GM11168 (cell line): Measurements from ENCODE around the gene ZMYND8.
"Not testable (repeated sequence)": the region's sequence is repeated elsewhere in the genome, so short reads cannot be mapped to it uniquely, and the experiment has no call there.

Experiments
- in situ Hi-C: fragments of 300-500 bp; cut with MboI; formaldehyde crosslinking; loops from one replicate; pipeline ENCODE4 v1.12.0; 2022; ENCODE audit warnings: low sequenced_read_pairs; ENCODE audit not compliant: unreplicated experiment

The ZMYND8 gene

DNA sequence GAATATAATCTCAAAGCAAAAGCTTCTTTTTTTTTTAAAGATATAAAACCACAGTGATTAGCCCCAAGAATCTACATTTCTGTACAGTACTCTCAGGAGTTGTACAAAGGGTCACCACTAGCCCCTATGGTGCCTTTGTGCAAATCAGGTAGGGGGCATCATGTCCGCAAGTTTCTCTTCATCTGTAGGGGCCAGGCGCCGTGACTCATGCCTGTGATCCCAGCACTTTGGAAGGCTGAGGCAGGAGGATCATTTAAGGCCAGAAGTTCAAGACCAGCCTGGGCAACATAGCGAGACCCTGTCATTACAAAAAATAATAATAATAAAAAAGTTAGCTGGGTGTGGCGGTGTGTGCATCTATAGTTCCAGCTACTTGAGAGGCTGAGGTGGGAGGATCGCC is 63.9 kb downstream of the ZMYND8 start:
- in situ Hi-C loops, result no loop called here

DNA sequence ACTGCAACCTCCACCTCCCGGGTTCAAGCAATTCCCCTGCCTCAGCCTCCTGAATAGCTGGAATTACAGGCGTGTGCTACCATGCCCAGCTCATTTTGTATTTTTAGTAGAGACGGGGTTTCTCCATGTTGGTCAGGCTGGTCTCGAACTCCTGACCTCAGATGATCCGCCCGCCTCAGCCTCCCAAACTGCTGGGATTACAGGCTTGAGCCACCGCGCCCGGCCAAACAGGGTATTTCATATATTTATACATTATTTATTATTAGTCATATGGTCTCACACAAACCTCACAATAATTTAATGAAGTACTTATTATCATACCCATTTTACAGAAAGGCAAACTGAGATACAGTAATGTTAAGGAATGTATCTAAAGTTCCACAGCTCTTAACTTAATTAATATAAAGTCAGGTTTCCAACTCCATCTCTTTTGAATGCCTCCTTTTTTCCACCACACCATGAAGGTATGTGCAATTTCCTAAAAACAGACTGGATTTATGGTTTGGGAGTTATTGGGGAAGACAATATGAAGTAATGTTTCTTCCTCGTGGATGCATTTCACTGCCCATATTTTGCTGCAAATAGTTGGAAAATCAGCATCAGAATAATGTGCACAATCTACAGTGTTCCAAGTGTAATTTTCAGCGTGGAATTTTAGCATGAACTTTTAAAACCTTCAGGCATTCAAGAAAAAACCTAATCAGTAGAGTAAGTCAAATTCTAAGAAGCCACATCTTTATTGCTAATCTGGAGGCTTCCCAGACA is 65.7 kb downstream of the ZMYND8 start:
- in situ Hi-C loops, result no loop called here

DNA sequence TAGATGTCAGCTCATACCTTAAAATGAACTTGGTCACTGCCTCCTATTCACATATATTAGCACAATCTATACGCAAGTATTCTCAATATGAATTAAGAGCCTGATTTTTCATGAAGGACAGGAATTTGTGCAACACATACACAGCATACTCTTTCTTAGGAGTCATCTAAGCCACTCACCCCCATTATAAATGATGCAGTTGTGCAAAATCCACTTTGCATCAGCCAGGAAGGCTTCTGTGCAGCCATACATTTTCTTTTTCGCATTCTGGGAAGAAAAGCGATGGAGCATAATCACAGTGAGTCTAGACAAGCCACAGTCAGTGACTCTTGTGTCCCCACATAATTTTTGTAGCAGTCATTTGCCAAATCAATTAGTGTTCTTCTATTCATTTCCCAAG is 66.5 kb downstream of the ZMYND8 start:
- in situ Hi-C loops, result no loop called here

DNA sequence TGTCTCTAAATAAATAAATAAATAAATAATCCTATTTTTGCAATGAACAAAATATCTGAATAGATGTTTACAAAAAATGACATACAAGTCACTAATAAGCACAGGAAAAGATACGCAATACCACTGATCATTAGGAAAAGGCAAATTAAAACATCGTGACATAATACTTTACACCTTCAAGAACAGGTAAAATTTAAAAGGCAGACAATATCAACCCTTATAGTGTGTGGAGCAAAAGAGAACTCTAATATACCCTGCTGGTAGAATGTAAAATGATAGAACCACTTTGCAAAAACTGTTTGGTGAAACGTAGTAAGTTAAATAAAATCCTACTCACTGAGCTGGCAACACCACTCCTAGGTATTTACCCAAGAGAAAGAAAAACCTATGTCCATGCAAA is 67.4 kb downstream of the ZMYND8 start:
- in situ Hi-C loops, result no loop called here

DNA sequence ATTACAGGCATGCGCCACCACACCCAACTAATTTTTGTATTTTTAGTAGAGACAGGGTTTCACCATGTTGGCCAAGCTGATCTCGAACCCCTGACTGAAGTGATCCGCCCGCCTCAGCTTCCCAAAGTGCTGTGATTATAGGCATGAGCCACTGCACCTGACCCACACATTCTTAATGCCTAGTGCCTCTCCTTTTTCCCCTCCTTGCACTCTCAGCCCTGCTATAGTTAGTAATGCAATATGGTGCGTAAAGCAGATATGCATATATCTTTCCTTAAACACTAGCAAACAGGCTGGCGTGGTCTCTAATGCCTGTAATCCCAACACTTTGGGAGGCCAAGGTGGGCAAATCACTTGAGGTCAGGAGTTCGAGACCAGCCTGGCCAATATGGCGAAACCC is 68.0 kb downstream of the ZMYND8 start:
- in situ Hi-C loops, result not testable (repeated sequence)

DNA sequence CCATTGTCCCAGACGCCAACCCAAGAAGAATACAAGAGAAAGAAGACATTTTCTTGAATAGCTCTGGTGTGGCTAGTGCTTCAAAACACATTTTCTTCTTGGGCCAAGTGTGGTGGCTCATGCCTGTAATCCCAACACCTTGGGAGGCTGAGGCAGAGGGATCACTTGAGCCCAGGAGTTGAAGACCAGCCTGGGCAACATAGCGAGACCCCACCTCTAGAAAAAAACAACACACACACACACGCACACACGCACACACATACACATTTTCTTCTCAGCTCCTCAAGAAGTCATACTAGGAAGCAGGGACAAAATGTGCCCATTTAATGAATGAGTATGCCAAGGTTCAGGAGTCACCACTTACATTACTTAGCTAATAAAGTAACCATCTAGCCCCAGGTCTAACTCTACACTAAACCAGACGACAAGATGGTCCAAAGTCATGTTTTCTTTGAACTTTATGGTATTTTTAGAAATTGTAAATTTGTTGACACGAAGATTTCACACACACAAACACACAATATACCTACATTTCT is 68.8 kb downstream of the ZMYND8 start:
- in situ Hi-C loops, result no loop called here

DNA sequence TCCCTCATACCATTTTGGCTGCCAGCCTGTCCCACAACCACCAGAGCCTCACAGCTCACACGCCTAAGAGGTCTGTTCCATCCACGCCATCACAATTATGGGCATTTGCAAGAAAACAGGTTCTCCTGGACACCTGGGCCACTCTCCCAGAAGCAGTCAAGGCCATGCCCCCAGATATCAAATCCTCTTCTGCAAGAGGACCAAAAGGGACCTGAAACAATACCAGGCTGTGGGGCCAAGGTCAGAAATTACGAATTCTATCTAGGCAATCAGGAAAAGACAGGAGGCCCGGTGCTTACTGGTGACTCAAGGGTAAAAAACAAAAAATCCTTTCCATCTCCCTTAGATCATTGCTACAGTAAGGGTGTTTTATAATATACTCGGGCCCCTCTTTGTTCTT is 69.8 kb downstream of the ZMYND8 start:
- in situ Hi-C loops, result no loop called here

DNA sequence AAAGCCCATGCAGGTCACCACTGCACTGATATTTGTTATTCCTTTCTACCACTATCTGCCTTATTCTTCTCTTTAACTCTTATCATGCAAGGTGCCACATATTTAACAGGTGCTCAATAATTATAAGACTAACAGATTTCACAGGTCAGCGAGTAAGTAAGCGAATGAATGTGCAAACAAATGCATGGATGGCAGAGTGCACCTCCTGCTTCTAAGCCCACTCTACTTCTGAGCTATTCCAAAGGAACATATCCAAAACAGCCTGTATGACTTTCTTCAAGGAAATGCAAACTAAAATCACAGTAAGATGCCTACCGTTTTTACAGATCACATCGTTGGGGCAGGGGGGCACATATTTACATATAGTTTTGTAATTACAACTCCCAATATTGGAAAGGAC is 71.3 kb downstream of the ZMYND8 start:
- in situ Hi-C loops, result no loop called here

DNA sequence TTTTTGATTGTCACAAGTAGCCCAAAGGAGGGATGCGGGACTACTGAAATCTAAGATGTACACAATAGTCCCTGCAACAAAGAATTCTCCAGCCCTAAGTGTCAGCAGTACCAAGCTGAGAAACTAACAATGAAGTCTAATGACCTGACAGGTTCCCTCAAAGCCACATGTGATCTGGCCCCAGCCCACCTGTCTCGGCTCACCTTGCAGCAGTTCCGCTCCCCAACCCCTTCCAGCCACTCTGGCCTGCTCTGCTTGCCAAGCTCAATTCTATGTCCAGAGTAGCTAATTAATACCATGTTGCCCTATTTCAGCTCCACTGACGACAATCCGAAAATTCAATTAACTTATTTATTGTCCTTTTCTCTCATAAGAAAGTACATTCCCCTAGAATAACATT is 72.1 kb downstream of the ZMYND8 start:
- in situ Hi-C loops, result no loop called here

DNA sequence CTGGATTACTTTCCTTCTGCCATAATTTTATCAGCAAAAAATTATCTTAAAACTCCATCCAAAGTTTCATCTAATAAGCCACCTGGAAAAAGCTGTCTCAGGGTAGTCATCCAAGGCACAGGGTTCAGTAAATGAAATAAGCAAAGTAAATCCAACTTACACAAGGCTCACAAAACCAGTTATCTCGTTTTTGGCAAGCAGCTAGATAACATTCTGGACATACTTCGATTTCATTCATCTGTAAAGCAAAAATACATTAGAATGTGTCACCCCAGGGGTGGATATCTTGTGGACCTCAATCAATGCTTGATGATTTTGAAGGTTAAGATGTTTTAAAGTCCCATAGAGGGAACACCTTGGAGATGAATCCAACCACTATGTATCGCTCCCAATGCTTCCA is 73.1 kb downstream of the ZMYND8 start:
- in situ Hi-C loops, result no loop called here

DNA sequence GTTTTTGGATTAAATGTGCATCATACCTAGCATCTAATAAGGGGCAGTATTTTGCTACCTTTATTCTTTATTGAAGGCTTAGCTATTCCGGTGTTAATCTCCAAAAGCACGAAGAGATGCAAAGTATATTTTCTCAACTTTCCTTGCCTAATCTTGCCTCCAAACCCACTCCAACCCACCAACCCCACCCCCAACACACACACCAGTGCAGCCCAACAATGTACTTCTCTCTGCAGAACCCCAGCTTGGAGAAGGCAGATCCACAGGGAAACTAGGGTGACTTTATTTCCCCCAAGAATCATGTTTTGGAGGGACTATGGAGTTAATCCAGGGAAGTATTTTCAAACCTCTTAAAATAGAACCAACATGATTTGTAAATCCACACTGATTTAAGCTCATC is 73.6 kb downstream of the ZMYND8 start:
- in situ Hi-C loops, result no loop called here

DNA sequence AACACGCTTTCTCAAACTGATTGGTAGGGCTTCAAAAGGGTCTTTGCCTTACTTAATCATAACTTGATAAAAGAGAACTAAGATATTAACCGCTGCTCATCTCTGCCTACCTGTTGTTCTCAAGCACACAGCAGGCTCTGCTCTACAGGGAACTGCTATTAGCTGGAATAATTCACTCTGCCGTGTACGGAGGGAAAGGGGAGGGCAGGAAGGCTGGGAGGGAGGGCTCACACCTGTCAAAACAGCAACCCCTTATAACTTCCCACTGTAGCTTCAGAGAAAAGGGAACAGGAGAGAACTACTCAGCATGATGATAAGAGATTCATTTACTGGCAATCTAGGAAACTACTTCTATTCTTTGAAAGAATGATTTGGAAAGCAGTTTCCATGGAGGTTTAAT is 75.1 kb downstream of the ZMYND8 start:
- in situ Hi-C loops, result no loop called here

DNA sequence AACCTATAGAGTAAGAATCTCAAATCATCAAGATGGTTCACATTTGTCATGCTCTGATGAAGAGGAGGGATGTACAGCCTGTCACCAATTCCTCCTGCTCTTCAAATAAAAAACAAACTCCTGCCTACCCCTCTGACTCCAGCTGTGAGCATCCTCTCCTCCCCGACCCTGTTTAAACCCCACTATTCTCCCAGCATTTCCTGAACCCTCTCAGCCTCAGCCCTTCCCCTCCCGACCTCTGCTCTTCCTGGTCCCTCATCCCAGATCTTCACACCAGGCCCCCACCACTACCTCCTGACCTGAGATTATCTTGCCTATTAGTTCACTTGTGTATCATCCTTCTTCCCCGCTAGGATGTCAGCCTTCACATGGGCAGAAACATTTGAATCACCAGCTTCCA is 75.8 kb downstream of the ZMYND8 start:
- in situ Hi-C loops, result no loop called here

DNA sequence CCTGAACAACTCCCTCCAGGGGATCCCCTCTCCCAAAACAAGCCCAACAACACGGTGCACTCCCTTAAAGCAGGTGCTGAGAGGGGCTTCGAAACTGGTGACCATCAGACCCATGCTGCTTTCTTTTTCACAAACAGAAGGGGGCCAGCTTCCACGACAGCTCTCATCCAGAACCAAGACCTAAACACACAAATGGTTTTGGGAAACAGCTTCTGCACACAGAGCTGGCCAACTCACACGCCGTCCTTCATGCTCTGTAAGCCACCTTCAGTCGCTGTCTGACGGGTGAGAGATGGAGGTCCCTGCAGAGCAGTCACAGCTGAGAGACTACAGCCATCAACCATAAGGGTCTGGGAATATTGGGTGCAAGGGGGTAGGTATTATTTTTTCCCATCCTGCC is 76.3 kb downstream of the ZMYND8 start:
- in situ Hi-C loops, result no loop called here

DNA sequence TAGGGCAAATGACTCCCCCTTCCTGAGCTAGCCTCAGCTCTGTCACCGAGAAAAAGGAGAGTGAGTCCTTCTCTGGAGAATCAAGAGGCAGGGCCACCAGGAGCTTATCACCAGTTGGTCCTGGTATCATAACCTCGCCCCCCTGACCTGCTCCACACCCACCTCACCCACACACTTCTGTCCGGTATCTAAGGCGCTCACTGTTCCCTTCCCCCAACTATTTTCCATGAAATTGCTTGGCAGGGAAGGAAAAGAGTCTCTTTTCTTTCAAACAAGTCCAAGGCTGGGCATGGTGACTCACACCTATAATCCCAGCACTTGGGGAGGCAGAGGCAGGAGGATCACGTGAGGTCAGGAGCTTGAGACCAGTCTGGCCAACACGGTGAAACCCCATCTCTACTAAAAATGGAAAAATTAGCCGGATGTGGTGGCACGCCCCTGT is 77.6 kb downstream of the ZMYND8 start:
- in situ Hi-C loops, result no loop called here

DNA sequence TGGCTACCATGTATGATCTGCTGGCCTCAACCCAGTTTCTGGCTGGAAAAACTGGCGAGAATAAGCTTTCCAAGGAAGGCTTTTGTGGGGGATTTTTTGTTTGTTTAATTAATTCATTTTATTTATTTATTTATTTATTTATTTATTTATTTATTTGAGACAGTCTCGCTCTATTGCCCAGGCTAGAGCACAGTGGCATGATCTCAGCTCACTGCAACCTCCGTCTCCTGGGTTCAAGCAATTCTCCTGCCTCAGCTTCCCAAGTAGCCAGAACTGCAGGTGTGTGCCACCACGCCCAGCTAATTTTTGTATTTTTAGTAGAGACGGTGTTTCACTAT is 79.0 kb downstream of the ZMYND8 start:
- in situ Hi-C loops, result not testable (repeated sequence)

DNA sequence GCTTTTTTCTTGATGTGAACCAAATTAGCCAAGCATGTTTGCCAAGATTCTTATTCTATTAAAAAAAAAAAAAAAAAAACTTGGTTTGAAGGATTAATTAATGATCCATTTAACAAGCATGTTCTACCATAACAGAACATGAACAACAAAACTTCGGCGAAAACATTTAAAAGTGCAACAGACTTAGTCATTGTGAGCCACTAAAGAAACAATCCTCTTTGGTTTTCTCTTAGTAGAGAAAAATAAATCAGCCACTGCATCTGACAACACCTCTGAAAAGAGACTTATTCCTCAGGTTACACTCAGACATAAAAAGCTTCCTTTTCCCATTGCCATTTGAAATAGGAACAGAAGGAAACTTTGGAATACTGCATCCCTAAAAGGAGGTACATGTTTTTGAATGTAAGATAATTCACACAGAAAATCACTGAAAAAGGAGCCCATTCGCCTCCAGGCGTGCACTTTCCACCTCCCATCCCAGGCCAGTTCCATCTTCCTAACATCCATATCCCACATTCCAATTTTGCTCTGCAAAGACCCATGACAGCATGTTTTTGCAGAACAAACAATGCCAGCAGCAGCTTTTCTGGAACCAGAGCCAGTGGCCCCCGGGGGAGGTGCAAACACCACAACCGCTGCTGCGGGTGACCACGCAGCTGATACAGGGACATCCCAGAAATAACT is 79.5 kb downstream of the ZMYND8 start:
- in situ Hi-C loops, result no loop called here

DNA sequence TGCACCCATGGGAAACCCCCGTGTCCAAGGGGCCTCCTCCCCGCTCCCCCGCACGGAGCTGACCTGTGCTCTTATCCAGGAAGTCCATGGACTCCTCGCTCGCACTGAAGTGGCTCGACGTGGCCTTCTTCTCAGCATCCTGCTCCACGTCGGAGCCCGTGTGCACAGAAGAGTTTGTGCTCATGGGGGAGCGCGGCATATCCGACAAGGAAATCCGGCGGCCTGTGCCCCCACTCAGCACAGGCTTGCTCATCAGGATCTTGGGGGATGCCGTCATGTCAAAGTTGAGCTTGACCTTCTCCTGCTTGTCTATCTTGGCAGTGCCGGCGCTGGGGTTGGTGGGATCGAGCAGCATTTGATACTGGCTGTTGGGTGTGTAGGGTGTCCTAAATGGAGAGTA is 80.2 kb downstream of the ZMYND8 start:
- in situ Hi-C loops, result no loop called here

DNA sequence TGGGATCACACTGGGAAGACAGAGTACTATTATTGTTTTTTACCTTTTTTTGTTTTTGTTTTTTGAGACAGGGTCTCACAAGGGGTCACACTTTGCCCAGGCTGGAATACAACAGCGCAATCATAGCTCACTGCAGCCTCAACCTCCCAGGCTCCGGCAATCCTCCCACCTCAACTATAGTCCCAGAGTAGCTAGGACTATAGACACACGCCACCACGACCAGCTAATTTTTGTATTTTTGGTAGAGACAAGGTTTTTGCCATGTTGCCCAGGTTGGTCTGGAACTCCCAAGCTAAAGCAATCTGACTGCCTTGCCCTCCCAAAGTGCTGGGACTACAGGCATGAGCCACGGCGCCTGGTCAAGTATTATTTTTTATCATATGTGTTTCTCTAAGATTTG is 81.0 kb downstream of the ZMYND8 start:
- in situ Hi-C loops, result no loop called here

DNA sequence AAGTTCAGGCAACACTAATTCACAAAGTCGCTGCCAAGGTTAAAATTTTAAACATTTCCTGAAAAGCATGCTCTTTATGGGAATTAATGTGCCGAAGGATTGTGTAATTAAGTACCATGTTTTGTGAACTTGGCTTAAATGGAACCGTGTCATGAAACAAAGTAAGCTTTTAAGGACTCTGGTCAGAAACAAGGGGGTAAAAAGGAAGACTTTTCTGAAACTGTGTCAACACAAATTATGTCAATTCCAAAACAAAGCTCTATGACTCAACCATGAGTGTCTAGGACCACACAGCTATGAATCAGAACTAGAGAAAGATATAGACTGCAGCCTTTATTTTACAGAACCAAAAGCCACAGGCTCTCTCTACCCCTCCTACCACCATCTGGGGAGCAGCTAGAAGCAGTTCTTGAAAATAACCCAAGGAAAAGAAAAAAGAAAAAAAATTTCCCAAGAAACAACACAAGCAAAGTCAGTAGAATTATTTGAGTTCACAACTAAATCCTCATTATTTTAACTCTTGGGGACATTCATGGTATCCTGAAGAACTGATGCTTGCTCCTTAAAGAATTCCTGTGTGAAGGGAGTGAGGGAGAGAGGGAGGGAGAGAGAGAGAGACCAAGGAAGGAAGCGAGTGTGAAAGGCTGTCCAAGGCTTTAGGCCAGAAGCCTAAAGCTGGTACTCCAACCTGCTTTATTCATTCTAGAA is 81.9 kb downstream of the ZMYND8 start:
- in situ Hi-C loops, result no loop called here

DNA sequence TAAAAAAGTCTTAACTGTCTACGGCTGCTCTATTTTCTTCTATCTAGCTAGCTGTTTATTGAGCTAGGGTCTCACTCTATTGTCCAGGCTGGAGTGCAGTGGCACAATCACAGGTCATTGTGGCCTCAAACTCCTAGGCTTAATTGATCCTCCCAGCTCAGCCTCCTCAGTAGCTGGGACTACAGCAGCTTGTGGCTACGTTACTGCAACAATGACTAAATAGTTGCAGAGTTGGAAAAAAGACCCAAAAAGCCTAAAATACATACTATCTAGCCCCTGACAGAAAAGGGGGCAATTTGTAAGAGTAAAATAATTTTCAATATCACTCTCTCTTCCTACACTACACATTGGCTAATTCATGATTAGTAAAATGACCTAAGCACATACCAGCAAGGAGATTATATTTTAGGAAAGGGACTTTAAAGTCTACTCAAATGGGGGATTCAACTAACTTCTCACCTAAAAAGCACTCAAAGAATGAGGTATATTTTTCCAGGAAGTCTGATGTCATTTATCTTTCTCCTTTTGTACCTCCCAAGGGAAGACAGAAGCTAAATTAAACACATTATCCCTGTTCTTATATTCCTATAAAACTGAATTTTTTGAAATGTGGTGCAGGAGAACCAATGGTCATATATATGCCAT is 82.8 kb downstream of the ZMYND8 start:
- in situ Hi-C loops, result no loop called here
